Naive B cell (primary cell): ENCODE data around the gene CENPB. TPM values are rescaled to one million over a fixed set of nuclear protein-coding genes. Genes with fewer than 3 reads are reported as not detected.

Experiments
- ATAC-seq, 2 donors: fragments of 150-1000 bp; cut with Tn5 transposase; 2 replicates each; pipeline ENCODE4 v1.10.0; 2021; ENCODE audit warnings: low read depth in 2 of 2, mild to moderate bottlenecking in 2 of 2, moderate library complexity in 2 of 2
- DNase-seq: peaks from one replicate; pipeline ENCODE4 v3.0.0; 2022
- H3K27ac Mint-ChIP-seq, 6 donors: one replicate each; pipeline ENCODE4 v1.8.0; 2020 to 2022; ENCODE audit warnings: mild to moderate bottlenecking in 6 of 6, mixed read lengths in 6 of 6, moderate library complexity in 5 of 6, inconsistent platforms in 2 of 6
- H3K27me3 Mint-ChIP-seq, 3 donors: one replicate each; pipeline ENCODE4 v1.8.0; 2021 to 2022; ENCODE audit warnings: mixed read lengths in 3 of 3, mild to moderate bottlenecking in 1 of 3
- H3K36me3 Mint-ChIP-seq, 2 donors: one replicate each; pipeline ENCODE4 v1.8.0; 2020 to 2022; ENCODE audit warnings: mixed read lengths in 2 of 2, inconsistent platforms in 1 of 2, mild to moderate bottlenecking in 1 of 2
- H3K4me1 Mint-ChIP-seq, 3 donors: one replicate each; pipeline ENCODE4 v1.8.0; 2020 to 2022; ENCODE audit warnings: mixed read lengths in 3 of 3, inconsistent platforms in 1 of 3, mild to moderate bottlenecking in 1 of 3, moderate library complexity in 1 of 3
- H3K4me3 Mint-ChIP-seq, 8 donors: one replicate each; pipeline ENCODE4 v1.8.0; 2020 to 2022; ENCODE audit warnings: mild to moderate bottlenecking in 8 of 8, mixed read lengths in 8 of 8, moderate library complexity in 8 of 8, inconsistent platforms in 2 of 8
- H3K9me3 Mint-ChIP-seq, 7 donors: one replicate each; pipeline ENCODE4 v1.8.0; 2020 to 2022; ENCODE audit warnings: mixed read lengths in 7 of 7, mild to moderate bottlenecking in 5 of 7, inconsistent platforms in 2 of 7, moderate library complexity in 1 of 7
- polyA plus RNA-seq, 6 donors: library from polyadenylated mRNA; unstranded; fragments of 300-500 nt; fragmentation: Illumina TruSeq; gene quantifications; one replicate each; pipeline ENCODE4 v1.2.3, GENCODE V29; 2021; ENCODE audit warnings: low read depth in 6 of 6

Gene CENPB
- polyA plus RNA-seq, 6 donors from 2014 or later: 0.27 to 2.2 (median 1.6) TPM

GRCh38 chr20:3783068-3783489, 3.5 kb downstream of the CENPB start:
- peak overlapping the region in 1 of 6 donors; percentile 19 for H3K27ac Mint-ChIP-seq

GRCh38 chr20:3782597-3782996, 3.9 kb downstream of the CENPB start:
- no peak for ATAC-seq
- Mint-ChIP-seq H3K4me3 (peak overlapping the region in 3 of 8 donors; percentile 19 to 55 (median 35)), H3K4me1 (peaks cover 45 to 64% (median 60%) of the 10 kb centered on the region in 3 donors), H3K27me3 (peaks cover 0 to 8% (median 7%) of the 10 kb centered on the region in 3 donors), H3K9me3 (no peaks in the 10 kb centered on the region), H3K27ac (peak overlapping the region in 3 of 6 donors; percentile 21 to 51 (median 44)), H3K36me3 (no peaks in the 10 kb centered on the region)
- no peak for DNase-seq

More at GRCh38 chr20:3783068-3783489, 3.5 kb downstream of the CENPB start:
- no peaks in the 10 kb centered on the region for H3K36me3 Mint-ChIP-seq
- DNase-seq (no peak), ATAC-seq (no peak)
- H3K4me3 Mint-ChIP-seq: peak overlapping the region in 4 of 8 donors; percentile 47 to 74 (median 59)
- peaks cover 45 to 65% (median 64%) of the 10 kb centered on the region in 3 donors for H3K4me1 Mint-ChIP-seq
- H3K27me3 Mint-ChIP-seq: peaks cover 0 to 8% (median 7%) of the 10 kb centered on the region in 3 donors
- no peaks in the 10 kb centered on the region for H3K9me3 Mint-ChIP-seq

GRCh38 chr20:3781153-3781910, 5.2 kb downstream of the CENPB start, which contains the start of gene SPEF1:
Gene SPEF1, minus strand, starts transcription at chr20:3781448. Its CDS starts 161 bp downstream, at chr20:3781287.
- Mint-ChIP-seq H3K9me3 (no peaks in the 10 kb centered on the region), H3K4me3 (peak within 1 kb of the TSS; percentile 57 to 87 (median 72)), H3K36me3 (no peaks in the 10 kb centered on the region), H3K27me3 (peaks cover 0 to 8% (median 7%) of the 10 kb centered on the region in 3 donors), H3K4me1 (peaks cover 51 to 70% (median 61%) of the 10 kb centered on the region in 3 donors), H3K27ac (peak within 1 kb of the TSS; percentile 21 to 74 (median 52))
- ATAC-seq (peak; percentile 32 to 45), DNase-seq (peak; percentile 47)

GRCh38 chr20:3778976-3779375, 7.6 kb downstream of the CENPB start:
- Mint-ChIP-seq H3K27ac (peak overlapping the region in 1 of 6 donors; percentile 60), H3K27me3 (peaks cover 0 to 8% (median 7%) of the 10 kb centered on the region in 3 donors), H3K4me1 (peaks cover 43 to 60% (median 50%) of the 10 kb centered on the region in 3 donors), H3K9me3 (no peaks in the 10 kb centered on the region), H3K36me3 (no peaks in the 10 kb centered on the region), H3K4me3 (peak overlapping the region in 7 of 8 donors; percentile 36 to 93 (median 86))
- ATAC-seq: no peak
- DNase-seq: no peak

GRCh38 chr20:3777716-3778629, 8.6 kb downstream of the CENPB start:
- Mint-ChIP-seq H3K4me3 (peak overlapping the region; percentile 83 to 94 (median 89)), H3K9me3 (no peaks in the 10 kb centered on the region), H3K27ac (peak overlapping the region in 3 of 6 donors; percentile 38 to 56 (median 53)), H3K4me1 (peaks cover 38 to 52% (median 43%) of the 10 kb centered on the region in 3 donors), H3K27me3 (peaks cover 0 to 8% (median 7%) of the 10 kb centered on the region in 3 donors), H3K36me3 (no peaks in the 10 kb centered on the region)
- DNase-seq: peak; percentile 38
- peak; percentile 69 to 70 for ATAC-seq

- no peaks in the 10 kb centered on the region for H3K36me3 Mint-ChIP-seq
- ATAC-seq (peak; percentile 71 to 75), DNase-seq (peak; percentile 34)
- peaks cover 0 to 8% (median 7%) of the 10 kb centered on the region in 3 donors for H3K27me3 Mint-ChIP-seq
- H3K4me1 Mint-ChIP-seq: peaks cover 38 to 52% (median 39%) of the 10 kb centered on the region in 3 donors
- peak overlapping the region in 3 of 6 donors; percentile 29 to 56 (median 53) for H3K27ac Mint-ChIP-seq
- peak overlapping the region; percentile 83 to 94 (median 89) for H3K4me3 Mint-ChIP-seq
- H3K9me3 Mint-ChIP-seq: no peaks in the 10 kb centered on the region
These were observed 9.2 kb downstream of the CENPB start for GRCh38 chr20:3777381-3777715.

- H3K4me3 Mint-ChIP-seq: peak overlapping the region in 4 of 8 donors; percentile 4 to 62 (median 30)
- peaks cover 0 to 8% (median 7%) of the 10 kb centered on the region in 3 donors for H3K27me3 Mint-ChIP-seq
- DNase-seq (no peak), ATAC-seq (no peak)
- peak overlapping the region in 1 of 6 donors; percentile 24 for H3K27ac Mint-ChIP-seq
- H3K4me1 Mint-ChIP-seq: peaks cover 24 to 34% (median 24%) of the 10 kb centered on the region in 3 donors
- H3K36me3 Mint-ChIP-seq: no peaks in the 10 kb centered on the region
- no peaks in the 10 kb centered on the region for H3K9me3 Mint-ChIP-seq
These were observed 11.0 kb downstream of the CENPB start for GRCh38 chr20:3775457-3776108.

GRCh38 chr20:3771552-3772058, 14.9 kb downstream of the CENPB start:
- Mint-ChIP-seq H3K27me3 (no peaks in the 10 kb centered on the region), H3K4me1 (peaks cover 14 to 15% (median 15%) of the 10 kb centered on the region in 3 donors), H3K9me3 (no peaks in the 10 kb centered on the region), H3K4me3 (peak overlapping the region in 2 of 8 donors; percentile 53 to 65), H3K36me3 (no peaks in the 10 kb centered on the region), H3K27ac (peak overlapping the region in 2 of 6 donors; percentile 60 to 81)
- DNase-seq (no peak), ATAC-seq (no peak)

- H3K4me1 Mint-ChIP-seq: peaks cover 21 to 41% (median 37%) of the 10 kb centered on the region in 3 donors
- peak overlapping the region; percentile 94 to 99 (median 96) for H3K27ac Mint-ChIP-seq
- peak; percentile 65 for ATAC-seq
- H3K27me3 Mint-ChIP-seq: no peaks in the 10 kb centered on the region
- peak; percentile 86 for DNase-seq
- H3K9me3 Mint-ChIP-seq: no peaks in the 10 kb centered on the region
- no peaks in the 10 kb centered on the region for H3K36me3 Mint-ChIP-seq
- peak overlapping the region; percentile 87 to 96 (median 94) for H3K4me3 Mint-ChIP-seq
These were observed 18.0 kb downstream of the CENPB start for GRCh38 chr20:3768342-3769130.

- Mint-ChIP-seq H3K27me3 (no peaks in the 10 kb centered on the region), H3K36me3 (no peaks in the 10 kb centered on the region), H3K27ac (peak within 1 kb of the TSS; percentile 94 to 99 (median 96)), H3K4me3 (peak within 1 kb of the TSS; percentile 87 to 96 (median 94)), H3K4me1 (peaks cover 21 to 41% (median 37%) of the 10 kb centered on the region in 3 donors), H3K9me3 (no peaks in the 10 kb centered on the region)
- DNase-seq (peak; percentile 96), ATAC-seq (peak; percentile 82 to 85)
These were observed 18.9 kb downstream of the CENPB start, which contains the start of gene ADISSP for GRCh38 chr20:3767427-3768341. Gene ADISSP, minus strand, starts transcription at chr20:3767753. Its CDS starts 7,653 bp downstream, at chr20:3760100.

GRCh38 chr20:3767110-3767426, 19.5 kb downstream of the CENPB start:
- DNase-seq (no peak), ATAC-seq (no peak)
- Mint-ChIP-seq H3K36me3 (no peaks in the 10 kb centered on the region), H3K27me3 (no peaks in the 10 kb centered on the region), H3K27ac (peak overlapping the region in 3 of 6 donors; percentile 13 to 44 (median 33)), H3K4me1 (peaks cover 21 to 41% (median 37%) of the 10 kb centered on the region in 3 donors), H3K4me3 (peak overlapping the region; percentile 87 to 96 (median 91)), H3K9me3 (no peaks in the 10 kb centered on the region)
